Activated T-cell treated with anti-CD3 and anti-CD28 coated beads, Interleukin-2, amount 50 U/mL, for 4 hours (primary cell): ENCODE data around the gene ARMC12. TPM values are rescaled to one million over a fixed set of nuclear protein-coding genes. Genes with fewer than 3 reads are reported as not detected.
"Not testable (repeated sequence)": the region's sequence is repeated elsewhere in the genome, so short reads cannot be mapped to it uniquely, and the experiment has no call there.

ENCODE experiments used
- ATAC-seq, 2 donors: fragments of 200-7000 bp; cut with Tn5 transposase; one replicate each; pipeline ENCODE4 v1.10.0; 2021
- DNase-seq: peaks from one replicate; pipeline ENCODE4 v3.0.0-alpha.2; 2020
- H3K27me3 Mint-ChIP-seq: one replicate; pipeline ENCODE4 v1.8.0; 2021; ENCODE audit warnings: low read depth, mixed read lengths
- H3K36me3 Mint-ChIP-seq: one replicate; pipeline ENCODE4 v1.8.0; 2022; ENCODE audit warnings: mixed read lengths; ENCODE audit not compliant: insufficient read depth
- H3K4me1 Mint-ChIP-seq: one replicate; pipeline ENCODE4 v1.8.0; 2021; ENCODE audit warnings: low read depth, mixed read lengths
- H3K4me3 Mint-ChIP-seq: one replicate; pipeline ENCODE4 v1.8.0; 2021; ENCODE audit warnings: mild to moderate bottlenecking, moderate library complexity, mixed read lengths
- H3K9me3 Mint-ChIP-seq: one replicate; pipeline ENCODE4 v1.8.0; 2021; ENCODE audit warnings: mixed read lengths
- total RNA-seq, 3 donors: library from RNA; stranded (reverse); gene quantifications; one replicate each; pipeline ENCODE4 v1.2.1, GENCODE V29; 2021

ARMC12 gene, protein sequence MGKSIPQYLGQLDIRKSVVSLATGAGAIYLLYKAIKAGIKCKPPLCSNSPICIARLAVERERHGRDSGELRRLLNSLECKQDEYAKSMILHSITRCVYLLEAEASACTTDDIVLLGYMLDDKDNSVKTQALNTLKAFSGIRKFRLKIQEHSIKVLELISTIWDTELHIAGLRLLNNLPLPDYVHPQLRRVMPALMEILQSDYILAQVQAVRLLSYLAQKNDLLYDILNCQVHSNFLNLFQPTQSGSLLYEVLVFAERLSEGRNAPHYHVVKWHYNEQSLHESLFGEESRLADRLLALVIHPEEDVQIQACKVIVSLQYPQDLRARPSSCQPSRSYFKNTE
- total RNA-seq = under 1 TPM in 2 of 3 donors, not detected in 1; 0.32 to 0.43 TPM

DNA sequence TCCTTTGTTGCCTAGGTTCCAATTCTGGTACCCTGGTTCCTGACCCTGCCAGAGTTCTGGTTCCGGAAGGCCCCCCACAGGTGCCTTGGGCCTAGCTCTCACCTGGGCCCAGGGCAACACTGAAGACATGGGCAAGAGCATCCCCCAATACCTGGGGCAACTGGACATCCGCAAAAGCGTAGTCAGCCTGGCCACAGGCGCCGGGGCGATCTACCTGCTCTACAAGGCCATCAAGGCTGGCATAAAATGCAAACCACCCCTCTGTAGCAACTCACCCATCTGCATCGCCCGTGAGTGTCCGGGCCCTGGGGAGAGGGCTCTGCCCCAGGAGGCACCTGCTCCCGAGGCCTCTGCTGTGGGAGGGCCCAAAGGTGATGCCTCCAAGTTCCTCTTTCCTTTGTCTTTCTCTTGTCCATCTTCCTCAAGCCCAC is at the start of gene ARMC12:
TSS of gene ARMC12 (plus strand) at position 51 of the 431 bp plus-strand sequence. CDS start at position 128, 77 bp downstream.
- Mint-ChIP-seq H3K27me3 (no peaks in the 10 kb centered on the region), H3K4me1 (peaks cover 45% of the 10 kb centered on the region), H3K36me3 (no peaks in the 10 kb centered on the region), H3K9me3 (no peaks in the 10 kb centered on the region), H3K4me3 (peak within 1 kb of the TSS; percentile 44)
- ATAC-seq (no peak), DNase-seq (no peak)

DNA sequence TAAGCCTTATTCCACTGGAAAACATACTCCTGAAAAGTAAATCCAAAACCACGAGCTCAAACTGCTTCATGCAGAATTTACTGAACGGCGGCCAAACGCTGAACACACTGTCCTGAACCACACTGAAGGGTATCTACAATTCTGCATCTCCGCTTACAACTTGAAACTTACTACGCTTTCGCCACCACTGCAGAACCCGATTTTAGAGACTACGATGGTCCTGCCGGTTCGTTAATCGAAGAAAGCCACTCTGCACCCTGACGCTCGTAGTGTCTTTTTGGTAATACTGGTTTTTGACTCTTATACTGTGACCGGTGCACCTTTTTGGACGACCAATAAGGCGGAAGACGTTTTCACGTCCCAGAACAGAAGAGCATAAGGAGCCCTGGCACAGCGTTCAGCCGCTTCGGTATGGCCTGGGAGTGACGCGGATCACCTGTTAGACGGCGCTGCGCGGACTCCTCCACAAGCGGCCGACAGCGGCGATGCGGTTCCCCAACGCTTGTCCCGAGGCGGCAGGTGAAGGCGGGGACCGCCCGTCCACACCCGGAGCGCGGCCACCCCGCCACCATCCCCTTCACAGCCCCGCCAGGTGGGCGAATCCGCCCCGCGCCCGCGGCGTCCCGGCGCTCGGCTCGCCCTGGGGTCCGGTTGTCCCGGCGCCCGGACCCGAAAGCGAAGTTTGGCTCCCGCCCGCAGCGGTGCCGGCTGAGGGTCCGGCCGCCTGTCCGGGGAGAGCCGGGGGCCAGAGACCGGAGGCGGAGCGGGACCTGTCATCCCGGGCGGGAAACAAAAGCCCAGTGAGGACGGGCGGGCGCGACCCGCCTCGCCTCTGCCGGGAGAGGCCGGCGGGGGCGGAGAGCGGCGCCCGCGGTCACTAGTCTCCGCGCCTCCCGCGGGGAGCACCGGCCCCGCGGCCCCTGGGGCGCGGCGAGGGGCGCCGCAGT is 48.9 kb upstream of the ARMC12 start:
- H3K9me3 Mint-ChIP-seq = no peaks in the 10 kb centered on the region
- peak; percentile 46 for DNase-seq
- ATAC-seq = peak; percentile 56 to 60
- H3K4me1 Mint-ChIP-seq = peaks cover 12% of the 10 kb centered on the region
- no peaks in the 10 kb centered on the region for H3K36me3 Mint-ChIP-seq
- H3K4me3 Mint-ChIP-seq = peak overlapping the region; percentile 98
- no peaks in the 10 kb centered on the region for H3K27me3 Mint-ChIP-seq

DNA sequence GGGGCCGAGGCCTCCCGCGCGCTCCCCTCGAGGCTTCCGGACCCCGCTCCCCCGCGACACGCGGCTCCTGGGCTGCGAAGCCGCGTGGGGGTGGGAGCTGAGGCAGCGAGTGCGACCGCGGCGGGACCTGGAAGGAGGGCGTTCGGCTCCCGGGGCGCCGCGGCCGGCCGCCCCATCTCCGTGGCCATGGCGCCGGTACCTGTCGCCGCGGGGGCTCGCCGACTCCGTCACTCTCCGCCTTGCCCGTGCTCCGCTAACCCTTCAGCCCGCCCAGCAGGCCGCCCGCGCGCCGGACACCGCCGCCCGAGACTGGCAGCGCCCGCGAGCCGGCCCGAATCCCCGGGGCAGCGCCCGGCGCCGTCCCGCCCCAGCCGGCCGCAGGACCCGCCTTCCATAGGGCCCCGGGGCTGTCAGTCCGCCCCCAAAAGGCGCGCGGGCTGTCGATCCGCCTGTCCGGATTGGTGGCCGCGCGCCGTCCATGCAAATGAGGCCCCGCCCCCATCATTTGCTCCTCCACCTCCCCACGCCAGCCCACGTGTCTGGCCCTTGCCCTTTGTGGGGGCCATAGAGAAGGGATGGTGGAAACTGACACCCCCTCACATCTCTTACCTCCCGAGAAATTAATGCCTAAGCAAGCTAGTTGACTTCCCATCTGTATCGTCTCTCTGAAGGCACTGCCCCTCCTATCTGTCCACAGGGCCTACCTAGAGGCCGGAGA is 48.1 kb upstream of the ARMC12 start, which contains the start of gene FKBP5:
TSS of gene FKBP5 (minus strand) at position 311 of the 718 bp plus-strand sequence. CDS start 46,091 bp downstream, outside the sequence.
- Mint-ChIP-seq H3K4me1 (peaks cover 10% of the 10 kb centered on the region), H3K9me3 (no peaks in the 10 kb centered on the region), H3K36me3 (no peaks in the 10 kb centered on the region), H3K27me3 (no peaks in the 10 kb centered on the region), H3K4me3 (peak within 1 kb of the TSS; percentile 98)
- ATAC-seq = peak; percentile 94 to 96
- DNase-seq = peak; percentile 83

DNA sequence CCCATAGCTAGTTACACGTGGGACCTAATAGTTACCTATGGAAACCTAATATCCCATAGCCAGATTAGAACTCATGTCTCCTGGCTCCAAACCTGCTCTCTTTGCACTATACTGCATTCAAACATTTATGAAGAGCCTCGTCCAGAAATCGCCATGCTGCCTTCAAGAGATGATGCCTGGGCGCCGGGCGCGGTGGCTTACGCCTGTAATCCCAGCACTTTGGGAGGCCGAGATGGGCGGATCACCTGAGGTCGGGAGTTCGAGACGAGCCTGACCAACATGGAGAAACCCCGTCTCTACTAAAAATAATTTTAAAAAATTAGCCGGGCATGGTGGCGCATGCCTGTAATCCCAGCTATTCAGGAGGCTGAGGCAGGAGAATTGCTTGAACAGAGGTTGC is 46.8 kb upstream of the ARMC12 start:
- H3K4me3 Mint-ChIP-seq = peak overlapping the region; percentile 16
- DNase-seq, H3K36me3 Mint-ChIP-seq, H3K27me3 Mint-ChIP-seq, H3K9me3 Mint-ChIP-seq, ATAC-seq: not testable (repeated sequence)
- H3K4me1 Mint-ChIP-seq = peaks cover 13% of the 10 kb centered on the region

DNA sequence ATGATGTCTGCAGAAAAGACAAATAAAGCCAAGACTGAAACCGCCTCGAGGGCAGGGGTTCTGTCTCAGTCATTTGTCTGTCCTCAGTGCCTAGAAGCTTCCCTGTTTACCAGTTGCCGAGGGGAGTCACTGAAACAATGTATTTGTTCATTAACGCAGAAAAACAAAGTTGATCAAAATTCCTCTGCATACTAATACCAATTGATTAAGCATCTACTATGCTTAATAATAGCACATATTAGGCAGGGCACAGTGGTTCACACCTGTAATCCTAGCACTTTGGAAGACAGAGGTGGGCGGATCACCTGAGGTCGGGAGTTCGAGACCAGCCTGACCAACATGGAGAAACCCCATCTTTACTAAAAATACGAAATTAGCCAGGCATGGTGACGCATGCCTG is 46.3 kb upstream of the ARMC12 start:
- no peak for DNase-seq
- Mint-ChIP-seq H3K4me1 (peaks cover 13% of the 10 kb centered on the region), H3K27me3 (no peaks in the 10 kb centered on the region), H3K9me3 (no peaks in the 10 kb centered on the region), H3K4me3 (no peak overlapping the region), H3K36me3 (no peaks in the 10 kb centered on the region)
- ATAC-seq = no peak

DNA sequence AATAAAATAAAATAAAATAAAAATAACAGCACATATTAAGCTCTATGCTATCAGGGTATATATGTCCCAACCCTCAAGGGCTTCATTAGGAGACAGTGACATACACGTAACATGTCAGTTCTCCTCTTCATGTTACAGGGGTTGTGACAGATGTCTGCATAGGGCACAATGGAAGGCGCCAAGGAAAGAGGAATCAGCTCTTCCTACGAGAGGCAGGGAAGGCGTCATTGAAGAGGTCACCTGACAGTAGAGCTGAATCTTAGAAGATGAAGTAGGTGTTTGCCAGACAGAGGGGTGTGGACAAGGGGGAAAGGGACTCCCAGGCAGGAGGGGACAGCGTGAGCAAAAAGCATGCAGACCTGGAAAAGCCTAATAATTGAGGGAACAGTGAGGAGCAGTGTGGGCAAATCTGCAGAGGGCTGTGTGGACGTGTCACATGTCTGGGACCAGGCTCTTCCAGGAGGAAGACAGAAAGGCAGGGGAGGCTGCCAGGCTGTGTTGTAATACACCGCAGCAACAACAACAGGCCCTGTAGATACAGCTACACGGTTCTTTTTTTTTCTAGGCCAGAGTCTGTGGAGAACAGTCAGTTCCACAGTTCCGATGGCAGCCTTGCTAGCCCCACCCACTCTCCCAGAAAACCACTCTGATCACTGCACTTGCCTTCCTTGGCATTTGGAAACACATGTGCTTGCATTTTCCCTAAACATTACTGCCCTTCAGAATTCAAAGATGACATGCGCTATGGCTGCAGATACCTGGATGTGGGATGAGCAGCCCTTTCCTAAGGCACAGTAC is 45.6 kb upstream of the ARMC12 start:
- no peaks in the 10 kb centered on the region for H3K9me3 Mint-ChIP-seq
- ATAC-seq (no peak), DNase-seq (no peak)
- H3K36me3 Mint-ChIP-seq = no peaks in the 10 kb centered on the region
- H3K4me1 Mint-ChIP-seq = peaks cover 13% of the 10 kb centered on the region
- H3K27me3 Mint-ChIP-seq = no peaks in the 10 kb centered on the region
- H3K4me3 Mint-ChIP-seq = peak overlapping the region; percentile 16

DNA sequence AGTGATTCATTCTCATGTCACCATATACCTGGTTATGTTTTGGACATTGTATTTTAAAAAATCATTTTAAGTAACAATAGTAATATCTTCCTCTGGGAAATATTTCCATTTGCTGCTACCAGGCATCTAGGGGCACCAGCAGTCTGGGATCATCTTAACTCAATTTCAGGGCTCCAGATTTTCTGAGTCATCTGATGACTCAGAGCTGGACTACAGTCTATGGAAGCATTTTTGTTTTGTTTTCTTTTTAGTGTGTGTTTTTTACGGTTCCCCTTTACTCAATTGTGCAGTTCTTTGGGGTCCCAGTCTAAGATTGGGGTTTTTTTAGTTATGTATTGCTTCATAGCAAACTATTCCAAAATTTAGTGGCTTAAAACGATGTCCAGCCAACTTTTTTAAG is 42.4 kb upstream of the ARMC12 start:
- Mint-ChIP-seq H3K4me1 (peaks cover 3% of the 10 kb centered on the region), H3K4me3 (no peak overlapping the region), H3K36me3 (no peaks in the 10 kb centered on the region), H3K9me3 (no peaks in the 10 kb centered on the region), H3K27me3 (no peaks in the 10 kb centered on the region)
- ATAC-seq (peak in 1 of 2 donors; percentile 43), DNase-seq (no peak)

DNA sequence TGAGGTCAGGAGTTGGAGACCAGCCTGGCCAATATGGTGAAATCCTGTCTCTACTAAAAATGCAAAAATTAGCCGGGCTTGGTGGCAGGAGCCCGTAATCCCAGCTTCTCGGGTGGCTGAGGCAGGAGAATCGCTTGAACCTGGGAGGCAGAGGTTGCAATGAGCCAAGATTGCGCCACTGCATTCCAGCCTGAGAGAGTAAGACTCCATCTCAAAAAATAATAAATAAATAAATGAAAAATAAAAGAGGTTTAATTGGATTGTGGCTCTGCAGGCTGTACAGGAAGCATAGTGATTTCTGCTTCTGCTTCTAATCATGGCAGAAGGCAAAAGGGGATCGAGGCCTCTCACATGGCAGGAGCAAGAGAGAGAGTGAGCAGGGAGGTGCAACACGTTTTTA is 38.4 kb upstream of the ARMC12 start:
- H3K9me3 Mint-ChIP-seq, DNase-seq, H3K27me3 Mint-ChIP-seq, ATAC-seq, H3K4me3 Mint-ChIP-seq, H3K36me3 Mint-ChIP-seq, H3K4me1 Mint-ChIP-seq: not testable (repeated sequence)

DNA sequence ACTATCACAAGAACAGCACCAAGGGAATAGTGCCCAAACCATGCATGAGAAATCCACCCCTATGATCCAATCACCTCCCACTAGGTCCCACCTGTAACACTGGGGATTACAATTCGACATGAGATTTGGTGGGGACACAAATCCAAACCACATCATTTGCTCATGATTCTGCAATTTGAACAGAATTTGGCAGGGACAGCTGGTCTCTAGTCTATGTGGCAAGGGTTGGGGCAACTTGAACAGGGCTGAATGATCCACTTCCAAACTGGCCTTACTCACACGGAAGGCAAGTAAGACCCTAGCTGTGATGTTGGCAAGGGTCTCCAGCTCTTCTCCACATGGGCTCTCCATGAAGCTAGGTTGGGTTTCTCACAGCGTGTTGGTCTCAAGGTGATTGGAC is 38.0 kb upstream of the ARMC12 start:
- H3K4me3 Mint-ChIP-seq = no peak overlapping the region
- DNase-seq (no peak), ATAC-seq (no peak)
- H3K36me3 Mint-ChIP-seq = no peaks in the 10 kb centered on the region
- no peaks in the 10 kb centered on the region for H3K9me3 Mint-ChIP-seq
- H3K4me1 Mint-ChIP-seq = peaks cover 3% of the 10 kb centered on the region
- no peaks in the 10 kb centered on the region for H3K27me3 Mint-ChIP-seq

DNA sequence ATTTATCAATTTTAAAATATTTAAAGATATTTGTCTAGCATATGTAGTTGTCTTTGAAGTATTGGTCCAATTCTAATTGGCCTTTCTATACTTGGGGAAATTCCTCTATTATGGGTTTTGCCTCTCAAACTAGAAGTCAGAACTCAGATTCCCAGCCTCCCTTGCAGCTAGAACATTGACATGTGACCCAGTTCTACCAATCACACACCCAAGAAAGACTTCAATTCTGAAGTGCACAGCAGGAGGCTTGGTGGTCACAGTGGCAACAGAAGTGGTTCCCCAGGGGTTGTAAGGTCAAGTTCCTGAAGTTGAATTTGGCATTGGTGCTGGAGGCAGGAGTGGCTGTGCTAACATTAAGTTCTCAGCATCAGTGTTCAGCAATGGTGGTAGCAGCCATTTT is 33.3 kb upstream of the ARMC12 start:
- Mint-ChIP-seq H3K9me3 (no peaks in the 10 kb centered on the region), H3K36me3 (peaks cover under 1% of the 10 kb centered on the region)

DNA sequence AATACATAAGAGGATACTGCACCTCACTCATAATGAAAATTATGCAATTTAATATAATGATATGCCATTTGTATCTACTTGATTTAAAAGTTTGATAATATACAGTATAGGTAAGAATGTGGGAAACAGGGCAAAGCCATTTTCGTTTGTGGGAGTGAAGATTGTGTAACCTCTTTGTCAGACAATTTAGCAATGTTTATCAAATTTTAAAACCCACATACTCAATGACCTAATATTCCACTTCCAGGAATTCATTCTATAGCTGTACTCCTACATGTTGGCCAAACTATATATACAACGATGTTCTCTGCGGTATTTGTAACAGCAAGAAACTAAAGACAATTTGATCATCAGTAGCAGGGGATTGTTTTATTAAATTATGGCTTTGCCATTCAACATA is 30.4 kb upstream of the ARMC12 start:
- Mint-ChIP-seq H3K4me3 (no peak overlapping the region), H3K4me1 (peaks cover 13% of the 10 kb centered on the region), H3K27me3 (no peaks in the 10 kb centered on the region), H3K36me3 (peaks cover 2% of the 10 kb centered on the region), H3K9me3 (peaks cover 4% of the 10 kb centered on the region)
- no peak for DNase-seq
- ATAC-seq = no peak

More for the DNA sequence above, 33.3 kb upstream of the ARMC12 start:
- ATAC-seq = no peak
- no peak for DNase-seq
- Mint-ChIP-seq H3K4me3 (no peak overlapping the region), H3K4me1 (no peaks in the 10 kb centered on the region), H3K27me3 (no peaks in the 10 kb centered on the region)

DNA sequence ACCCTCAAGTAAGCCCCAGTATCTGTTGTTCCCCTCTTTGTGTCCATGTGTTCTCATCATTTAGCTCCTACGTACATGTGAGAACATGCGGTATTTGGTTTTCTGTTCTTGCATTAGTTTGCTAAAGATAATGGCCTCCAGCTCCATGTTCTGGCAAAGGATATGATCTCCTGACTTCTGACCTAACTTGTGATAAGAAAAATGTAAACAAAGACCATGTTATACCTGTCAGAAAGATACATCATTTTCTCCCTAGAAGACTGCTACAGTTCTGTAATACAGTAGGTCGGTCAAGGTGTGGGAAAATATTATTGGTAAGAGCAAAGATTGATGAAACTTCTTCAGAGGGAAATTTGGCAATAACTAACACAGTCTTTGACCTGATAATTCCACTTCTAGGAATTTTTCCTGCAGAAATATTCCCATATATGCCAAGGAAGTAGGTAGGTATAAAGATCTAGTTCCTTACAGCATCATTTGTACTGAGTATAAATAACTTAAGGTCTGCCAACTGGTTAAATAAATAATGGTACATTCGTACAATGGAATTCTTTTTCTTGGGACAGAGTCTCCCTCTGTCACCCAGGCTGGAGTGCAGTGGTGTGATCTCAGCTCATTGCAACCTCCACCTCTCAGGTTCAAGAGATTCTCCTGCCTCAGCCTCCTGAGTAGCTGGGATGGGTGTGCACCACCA is 29.0 kb upstream of the ARMC12 start:
- Mint-ChIP-seq H3K4me3 (no peak overlapping the region), H3K9me3 (peaks cover 4% of the 10 kb centered on the region), H3K36me3 (peaks cover 2% of the 10 kb centered on the region), H3K27me3 (no peaks in the 10 kb centered on the region), H3K4me1 (peaks cover 13% of the 10 kb centered on the region)
- no peak for ATAC-seq
- DNase-seq = no peak

DNA sequence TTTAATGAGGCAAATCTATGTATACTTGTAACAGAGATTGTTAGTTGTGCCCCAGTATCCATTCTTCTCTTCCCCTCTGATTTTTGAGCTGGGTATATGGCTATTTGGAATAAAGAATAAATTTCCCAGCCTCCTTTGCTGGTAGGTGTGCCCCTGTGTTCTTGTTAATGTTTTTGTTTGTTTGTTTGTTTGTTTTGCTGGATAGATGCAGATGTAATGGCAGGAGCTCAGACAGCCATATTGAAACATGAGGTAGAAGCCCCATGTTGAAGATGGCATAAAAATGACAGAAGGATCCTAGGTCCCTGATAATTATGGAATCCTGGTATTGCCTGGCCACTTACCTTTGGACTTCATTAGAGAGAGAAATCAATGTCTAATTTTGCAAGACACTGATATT is 28.2 kb upstream of the ARMC12 start:
- DNase-seq (no peak), ATAC-seq (no peak)
- Mint-ChIP-seq H3K27me3 (no peaks in the 10 kb centered on the region), H3K36me3 (peaks cover 2% of the 10 kb centered on the region), H3K4me1 (peaks cover 18% of the 10 kb centered on the region), H3K9me3 (peaks cover 4% of the 10 kb centered on the region), H3K4me3 (no peak overlapping the region)
